Measurements from ENCODE around the gene CCDC116. TPM values are rescaled to one million over a fixed set of nuclear protein-coding genes. Genes with fewer than 3 reads are reported as not detected.
"Not testable (repeated sequence)": the region's sequence is repeated elsewhere in the genome, so short reads cannot be mapped to it uniquely, and the experiment has no call there.

The CCDC116 gene
- total and polyA plus RNA-seq, 2 donors: 0.09 to 1.0 TPM

DNA sequence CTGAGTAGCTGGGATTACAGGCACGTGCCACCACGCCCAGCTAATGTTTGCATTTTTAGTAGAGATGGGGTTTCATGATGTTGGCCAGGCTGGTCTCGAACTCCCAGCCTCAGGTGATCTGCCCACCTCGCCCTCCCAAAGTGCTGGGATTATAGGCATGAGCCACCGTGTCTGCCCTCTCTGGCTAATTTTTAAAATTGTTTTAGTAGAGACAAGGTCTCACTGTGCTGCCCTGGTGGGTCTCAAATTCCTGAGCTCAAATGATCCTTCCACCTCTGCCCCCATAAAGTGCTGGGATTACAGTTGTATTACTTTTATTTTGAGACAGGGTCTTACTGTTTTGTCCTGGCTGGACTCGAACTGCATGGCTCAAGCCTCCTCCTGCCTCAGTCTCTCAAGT, 13.0 kb downstream of the CCDC116 start:
- not testable (repeated sequence) for H3K27me3 ChIP-seq (ENCODE audit: control insufficient read depth in 2 of 2, insufficient read depth in 1 of 2, low read length in 1 of 2); H3K27ac ChIP-seq (ENCODE audit: low read depth in 1 of 2, low read length in 1 of 2); H3K9me3 ChIP-seq (ENCODE audit: control insufficient read depth in 2 of 2, insufficient read depth in 1 of 2, low read length in 1 of 2); DNase-seq (ENCODE audit: low read depth in 6 of 9, low spot score in 9 of 9); H3K4me3 ChIP-seq (ENCODE audit: low read length in 2 of 2)
- Histone ChIP-seq H3K4me1 (ENCODE audit: control insufficient read depth in 2 of 2, insufficient read depth in 2 of 2, low read length in 2 of 2) (peaks cover 17 to 22% of the 10 kb centered on the region in 2 donors), H3K36me3 (ENCODE audit: control insufficient read depth in 2 of 2, insufficient read depth in 2 of 2, low read length in 1 of 2) (peaks cover 15 to 35% of the 10 kb centered on the region in 2 donors)
- WGBS: 98% methylated on average over 6 of the region's 6 CpGs

DNA sequence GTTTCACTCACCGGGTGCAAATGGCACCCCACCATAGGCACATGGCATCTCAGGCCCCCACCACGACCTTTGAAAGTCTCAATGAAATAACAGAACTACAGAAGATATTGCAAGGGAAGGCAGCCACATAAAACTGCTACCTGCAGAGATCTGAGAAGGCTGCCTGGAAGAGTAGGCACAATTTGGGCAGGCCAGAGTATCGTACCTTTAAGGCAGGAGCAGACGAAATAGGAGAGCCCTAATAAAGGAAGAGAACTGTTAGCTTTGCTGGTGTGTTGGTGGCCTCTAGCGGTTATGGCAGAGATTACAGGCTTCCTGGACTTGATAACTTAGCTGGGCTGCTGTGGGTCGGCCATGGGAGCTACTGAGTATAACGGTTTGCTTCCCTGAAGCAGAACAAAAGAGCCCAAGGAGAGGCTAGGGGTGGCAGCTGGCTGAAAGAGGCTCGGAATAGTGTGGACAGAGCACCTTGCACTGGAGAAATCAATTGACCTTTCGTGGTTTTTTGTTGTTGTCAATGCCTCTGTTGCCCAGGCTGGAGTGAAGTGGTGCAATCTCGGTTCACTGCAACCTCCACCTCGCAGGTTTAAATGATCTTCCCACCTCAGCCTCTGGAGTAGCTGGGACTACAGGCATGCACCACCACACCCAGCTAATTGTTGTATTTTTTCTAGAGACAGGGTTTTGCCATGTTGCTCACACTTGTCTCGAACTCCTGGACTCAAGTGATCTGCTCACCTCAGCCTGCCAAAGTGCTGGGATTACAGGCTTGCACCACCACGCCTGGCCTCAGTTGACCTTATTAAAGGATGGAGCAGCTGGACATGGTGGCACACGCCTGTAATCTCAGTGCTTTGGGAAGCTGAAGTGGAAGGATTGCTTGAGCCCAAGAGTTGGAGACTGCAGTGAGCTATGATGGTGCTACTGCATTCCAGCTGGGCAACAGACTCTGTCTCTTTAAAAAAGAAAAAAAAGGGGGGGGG, 14.3 kb downstream of the CCDC116 start:
- peak in 6 of 9 donors; percentile 71 to 91 (median 80) for DNase-seq (ENCODE audit: low read depth in 6 of 9, low spot score in 9 of 9)
- WGBS: 60% methylated on average over 14 of the region's 14 CpGs
- Histone ChIP-seq H3K27me3 (ENCODE audit: control insufficient read depth in 2 of 2, insufficient read depth in 1 of 2, low read length in 1 of 2) (peaks cover 0 to 3% of the 10 kb centered on the region in 2 donors), H3K9me3 (ENCODE audit: control insufficient read depth in 2 of 2, insufficient read depth in 1 of 2, low read length in 1 of 2) (no peaks in the 10 kb centered on the region), H3K36me3 (ENCODE audit: control insufficient read depth in 2 of 2, insufficient read depth in 2 of 2, low read length in 1 of 2) (peaks cover 15 to 35% of the 10 kb centered on the region in 2 donors), H3K4me3 (ENCODE audit: low read length in 2 of 2) (no peak overlapping the region), H3K27ac (ENCODE audit: low read depth in 1 of 2, low read length in 1 of 2) (no peak overlapping the region), H3K4me1 (ENCODE audit: control insufficient read depth in 2 of 2, insufficient read depth in 2 of 2, low read length in 2 of 2) (peaks cover 17 to 27% of the 10 kb centered on the region in 2 donors)

DNA sequence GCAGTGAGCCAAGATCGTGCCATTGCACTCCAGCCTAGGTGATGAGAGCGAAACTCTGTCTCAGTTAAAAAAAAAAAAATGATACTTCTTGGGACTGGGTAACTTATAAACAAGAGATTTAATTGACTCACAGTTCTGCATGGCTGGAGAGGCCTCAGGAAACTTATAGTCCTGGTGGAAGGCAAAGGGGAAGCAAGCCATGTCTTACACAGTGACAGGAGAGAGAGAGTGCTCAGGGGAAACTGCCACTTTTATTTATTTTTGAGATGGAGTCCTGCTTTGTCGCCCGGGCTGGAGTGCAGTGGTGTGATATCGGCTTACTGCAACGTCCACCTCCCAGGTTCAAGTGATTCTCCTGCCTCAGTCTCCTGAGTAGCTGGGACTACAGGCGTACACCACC, 17.7 kb downstream of the CCDC116 start:
- peaks cover 0 to 11% of the 10 kb centered on the region in 2 donors for H3K27me3 ChIP-seq (ENCODE audit: control insufficient read depth in 2 of 2, insufficient read depth in 1 of 2, low read length in 1 of 2)
- H3K27ac ChIP-seq (ENCODE audit: low read depth in 1 of 2, low read length in 1 of 2): no peak overlapping the region
- 98% methylated on average over 7 of the region's 7 CpGs for WGBS
- DNase-seq (ENCODE audit: low read depth in 6 of 9, low spot score in 9 of 9): no peak
- H3K9me3 ChIP-seq (ENCODE audit: control insufficient read depth in 2 of 2, insufficient read depth in 1 of 2, low read length in 1 of 2): no peaks in the 10 kb centered on the region
- no peak overlapping the region for H3K4me3 ChIP-seq (ENCODE audit: low read length in 2 of 2)
- peaks cover 14 to 31% of the 10 kb centered on the region in 2 donors for H3K4me1 ChIP-seq (ENCODE audit: control insufficient read depth in 2 of 2, insufficient read depth in 2 of 2, low read length in 2 of 2)
- peaks cover 8 to 32% of the 10 kb centered on the region in 2 donors for H3K36me3 ChIP-seq (ENCODE audit: control insufficient read depth in 2 of 2, insufficient read depth in 2 of 2, low read length in 1 of 2)

DNA sequence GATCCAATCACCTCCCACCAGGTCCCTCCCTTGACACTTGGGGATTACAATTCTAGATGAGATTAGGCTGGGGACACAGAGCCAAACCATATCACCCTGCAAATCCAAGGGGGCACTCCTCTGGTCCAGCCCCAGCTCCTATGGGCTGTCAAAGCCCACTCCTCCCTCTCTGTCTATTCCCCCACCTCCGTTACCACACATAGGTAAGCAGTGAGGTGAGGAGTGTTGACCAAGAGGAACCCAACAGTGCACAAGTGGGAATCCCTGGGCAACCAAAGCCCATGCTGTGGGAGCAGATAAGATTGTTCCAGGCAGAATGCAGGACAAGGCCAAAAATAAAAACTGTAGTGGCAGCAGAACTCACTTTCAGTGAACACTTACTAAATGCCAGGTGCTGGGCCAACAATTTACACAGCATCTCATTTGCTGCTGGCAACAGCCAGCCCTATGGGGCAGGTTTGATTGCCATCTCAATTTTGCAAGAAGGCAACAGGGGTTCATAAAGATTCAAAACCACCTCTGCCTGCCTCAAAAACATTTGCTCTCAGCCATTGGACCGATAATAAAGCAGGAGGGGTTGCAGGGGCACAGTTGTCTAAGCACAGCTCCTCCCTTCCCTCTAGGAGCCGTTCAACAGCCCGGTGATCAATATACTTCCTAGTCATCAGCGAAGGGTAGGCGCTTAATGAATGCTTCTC, 18.4 kb downstream of the CCDC116 start:
- Histone ChIP-seq H3K9me3 (ENCODE audit: control insufficient read depth in 2 of 2, insufficient read depth in 1 of 2, low read length in 1 of 2) (no peaks in the 10 kb centered on the region), H3K27ac (ENCODE audit: low read depth in 1 of 2, low read length in 1 of 2) (peak overlapping the region in 1 of 2 donors; percentile 14), H3K4me3 (ENCODE audit: low read length in 2 of 2) (peak overlapping the region in 1 of 2 donors; percentile 65), H3K36me3 (ENCODE audit: control insufficient read depth in 2 of 2, insufficient read depth in 2 of 2, low read length in 1 of 2) (peaks cover 8 to 28% of the 10 kb centered on the region in 2 donors), H3K27me3 (ENCODE audit: control insufficient read depth in 2 of 2, insufficient read depth in 1 of 2, low read length in 1 of 2) (peaks cover 0 to 11% of the 10 kb centered on the region in 2 donors), H3K4me1 (ENCODE audit: control insufficient read depth in 2 of 2, insufficient read depth in 2 of 2, low read length in 2 of 2) (peaks cover 14 to 31% of the 10 kb centered on the region in 2 donors)
- peak in 1 of 9 donors; percentile 24 for DNase-seq (ENCODE audit: low read depth in 6 of 9, low spot score in 9 of 9)
- 18% methylated on average over 6 of the region's 6 CpGs for WGBS

DNA sequence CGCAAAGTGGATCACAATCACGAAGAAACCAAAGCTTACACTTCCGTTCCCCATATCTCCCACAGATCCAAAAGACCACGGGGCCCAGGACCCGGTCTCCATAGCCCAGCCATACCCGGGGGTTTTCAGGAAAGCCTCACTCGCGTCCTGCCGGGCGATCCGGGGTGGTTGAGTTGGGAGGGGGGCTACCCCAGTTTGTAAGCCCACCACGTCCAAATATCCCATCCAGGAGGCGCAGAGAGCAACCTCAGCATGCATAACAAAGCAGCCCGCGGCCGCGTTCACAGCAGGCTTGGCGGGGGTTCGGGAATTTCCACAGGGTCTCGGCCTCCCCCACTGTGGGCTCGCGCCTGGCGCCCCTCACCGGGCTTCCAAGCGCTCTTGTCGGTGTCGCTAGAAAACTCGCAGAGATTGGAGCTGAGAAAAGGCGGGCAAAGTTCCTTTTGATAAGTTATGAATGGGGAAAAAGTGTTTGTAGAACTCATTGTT, 19.0 kb downstream of the CCDC116 start:
- H3K27me3 ChIP-seq (ENCODE audit: control insufficient read depth in 2 of 2, insufficient read depth in 1 of 2, low read length in 1 of 2): peaks cover 0 to 11% of the 10 kb centered on the region in 2 donors
- under 1% methylated on average over 29 of the region's 29 CpGs for WGBS
- H3K4me3 ChIP-seq (ENCODE audit: low read length in 2 of 2): peak overlapping the region; percentile 46 to 65
- H3K9me3 ChIP-seq (ENCODE audit: control insufficient read depth in 2 of 2, insufficient read depth in 1 of 2, low read length in 1 of 2): no peaks in the 10 kb centered on the region
- no peak for DNase-seq (ENCODE audit: low read depth in 6 of 9, low spot score in 9 of 9)
- H3K27ac ChIP-seq (ENCODE audit: low read depth in 1 of 2, low read length in 1 of 2): peak overlapping the region in 1 of 2 donors; percentile 14
- peaks cover 14 to 30% of the 10 kb centered on the region in 2 donors for H3K4me1 ChIP-seq (ENCODE audit: control insufficient read depth in 2 of 2, insufficient read depth in 2 of 2, low read length in 2 of 2)
- peaks cover 3 to 24% of the 10 kb centered on the region in 2 donors for H3K36me3 ChIP-seq (ENCODE audit: control insufficient read depth in 2 of 2, insufficient read depth in 2 of 2, low read length in 1 of 2)

DNA sequence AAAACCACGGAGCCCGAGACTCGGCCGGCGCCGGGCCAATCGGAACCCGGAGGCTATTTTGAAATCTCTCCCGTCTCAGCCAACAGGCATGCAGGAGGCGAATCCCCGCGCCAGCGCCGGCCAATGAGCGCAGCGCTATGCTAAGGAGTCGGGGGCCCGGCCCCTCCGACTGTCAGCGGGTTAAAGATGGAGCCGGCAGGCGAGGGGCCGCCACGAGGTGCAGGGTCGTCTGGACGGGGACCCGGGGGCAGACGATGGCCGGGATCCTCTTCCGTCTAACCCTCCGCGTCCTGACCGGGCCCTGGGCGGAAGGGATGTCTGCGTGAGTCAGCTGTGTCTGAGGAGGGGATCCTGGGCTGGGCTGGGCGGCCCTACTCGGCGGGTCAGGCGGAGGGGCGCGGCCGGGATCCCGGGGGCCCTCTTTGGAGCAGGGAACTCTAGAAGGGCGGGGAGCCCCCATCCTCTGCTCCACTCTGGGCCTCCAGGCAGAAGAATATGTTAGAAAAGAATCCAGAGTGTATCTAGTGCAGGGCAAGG, 19.5 kb downstream of the CCDC116 start:
- H3K27me3 ChIP-seq (ENCODE audit: control insufficient read depth in 2 of 2, insufficient read depth in 1 of 2, low read length in 1 of 2): peaks cover 0 to 11% of the 10 kb centered on the region in 2 donors
- H3K4me1 ChIP-seq (ENCODE audit: control insufficient read depth in 2 of 2, insufficient read depth in 2 of 2, low read length in 2 of 2): peaks cover 16 to 35% of the 10 kb centered on the region in 2 donors
- no peak overlapping the region for H3K27ac ChIP-seq (ENCODE audit: low read depth in 1 of 2, low read length in 1 of 2)
- H3K4me3 ChIP-seq (ENCODE audit: low read length in 2 of 2): peak overlapping the region; percentile 46 to 65
- peak in 7 of 9 donors; percentile 76 to 93 (median 85) for DNase-seq (ENCODE audit: low read depth in 6 of 9, low spot score in 9 of 9)
- no peaks in the 10 kb centered on the region for H3K9me3 ChIP-seq (ENCODE audit: control insufficient read depth in 2 of 2, insufficient read depth in 1 of 2, low read length in 1 of 2)
- peaks cover 3 to 24% of the 10 kb centered on the region in 2 donors for H3K36me3 ChIP-seq (ENCODE audit: control insufficient read depth in 2 of 2, insufficient read depth in 2 of 2, low read length in 1 of 2)
- WGBS: under 1% methylated on average over 44 of the region's 44 CpGs

DNA sequence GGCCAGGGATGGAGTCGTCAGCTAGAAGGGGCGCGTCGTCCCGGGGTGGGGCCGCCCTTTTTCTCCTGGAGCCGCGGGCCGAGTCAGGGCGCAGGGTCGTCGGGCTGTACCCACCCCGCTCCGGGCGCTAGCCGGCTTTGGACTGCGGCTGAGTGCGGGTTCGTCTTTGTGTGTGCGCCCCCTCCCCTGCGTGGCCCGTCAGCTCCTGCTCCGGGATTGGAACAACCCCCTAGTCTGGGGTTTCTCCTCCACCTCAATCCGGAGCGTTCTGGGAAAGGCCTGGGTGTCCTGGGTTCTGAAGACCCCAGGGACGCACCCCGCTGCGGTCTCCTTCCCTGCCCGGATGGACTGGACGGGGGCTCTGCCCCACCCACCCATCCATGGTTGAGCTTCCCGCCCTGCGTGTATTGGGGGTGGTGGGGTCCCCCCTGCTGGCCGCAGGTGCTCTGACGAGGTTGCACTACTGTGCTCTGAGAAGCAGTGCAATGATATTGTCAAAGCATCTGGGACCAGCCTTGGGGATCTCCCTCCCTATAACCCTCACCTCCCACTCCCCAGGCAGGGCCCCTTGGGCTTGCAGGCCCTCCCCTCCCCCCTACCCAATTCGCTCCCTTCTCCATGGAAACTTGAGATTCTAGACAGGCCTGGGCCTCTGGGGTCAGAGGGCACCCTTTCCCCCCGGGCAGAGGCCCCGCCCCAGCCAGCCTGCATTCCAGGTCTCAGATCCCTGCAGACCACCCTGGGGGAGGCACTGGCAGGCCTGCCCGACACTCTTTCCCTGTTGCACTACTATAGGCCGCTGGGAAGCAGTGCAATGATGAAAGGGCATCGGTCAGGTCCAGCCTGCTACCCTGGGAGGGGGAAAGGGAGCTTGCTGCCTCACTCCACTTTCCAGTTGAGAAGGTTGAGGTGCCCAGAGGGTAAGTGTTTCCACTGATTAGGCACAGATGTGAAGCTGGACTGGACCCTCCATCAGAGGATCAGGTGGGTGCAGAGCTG, 20.3 kb downstream of the CCDC116 start:
- H3K27me3 ChIP-seq (ENCODE audit: control insufficient read depth in 2 of 2, insufficient read depth in 1 of 2, low read length in 1 of 2): peaks cover 0 to 14% of the 10 kb centered on the region in 2 donors
- H3K36me3 ChIP-seq (ENCODE audit: control insufficient read depth in 2 of 2, insufficient read depth in 2 of 2, low read length in 1 of 2): peaks cover 3 to 21% of the 10 kb centered on the region in 2 donors
- peaks cover 18 to 41% of the 10 kb centered on the region in 2 donors for H3K4me1 ChIP-seq (ENCODE audit: control insufficient read depth in 2 of 2, insufficient read depth in 2 of 2, low read length in 2 of 2)
- DNase-seq (ENCODE audit: low read depth in 6 of 9, low spot score in 9 of 9): peak in 1 of 9 donors; percentile 21
- no peaks in the 10 kb centered on the region for H3K9me3 ChIP-seq (ENCODE audit: control insufficient read depth in 2 of 2, insufficient read depth in 1 of 2, low read length in 1 of 2)
- no peak overlapping the region for H3K27ac ChIP-seq (ENCODE audit: low read depth in 1 of 2, low read length in 1 of 2)
- peak overlapping the region; percentile 46 to 65 for H3K4me3 ChIP-seq (ENCODE audit: low read length in 2 of 2)
- WGBS: 38% methylated on average over 40 of the region's 40 CpGs

DNA sequence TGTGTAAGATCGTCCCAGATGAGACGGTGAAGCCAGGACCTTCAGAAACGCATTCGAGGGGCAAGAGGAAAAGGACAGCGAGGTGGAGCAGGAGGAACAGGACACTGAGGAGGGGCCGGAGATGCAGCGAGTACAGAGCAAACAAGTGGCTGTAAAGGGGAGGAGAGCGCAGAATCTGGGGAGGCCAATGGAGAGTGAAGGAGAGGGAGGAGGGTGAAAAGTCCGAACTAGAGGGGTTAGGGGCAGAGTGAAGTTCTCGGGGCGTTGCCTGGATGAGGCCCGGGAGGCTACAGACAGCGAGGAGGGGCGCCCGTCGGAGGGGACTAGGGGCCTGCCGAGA, 24.4 kb downstream of the CCDC116 start:
- 66% methylated on average over 17 of the region's 17 CpGs for WGBS
- Histone ChIP-seq H3K4me1 (ENCODE audit: control insufficient read depth in 2 of 2, insufficient read depth in 2 of 2, low read length in 2 of 2) (peaks cover 12 to 33% of the 10 kb centered on the region in 2 donors), H3K4me3 (ENCODE audit: low read length in 2 of 2) (peak overlapping the region; percentile 55 to 57), H3K27ac (ENCODE audit: low read depth in 1 of 2, low read length in 1 of 2) (no peak overlapping the region), H3K36me3 (ENCODE audit: control insufficient read depth in 2 of 2, insufficient read depth in 2 of 2, low read length in 1 of 2) (peaks cover 0 to 8% of the 10 kb centered on the region in 2 donors), H3K9me3 (ENCODE audit: control insufficient read depth in 2 of 2, insufficient read depth in 1 of 2, low read length in 1 of 2) (no peaks in the 10 kb centered on the region), H3K27me3 (ENCODE audit: control insufficient read depth in 2 of 2, insufficient read depth in 1 of 2, low read length in 1 of 2) (peaks cover 0 to 16% of the 10 kb centered on the region in 2 donors)
- no peak for DNase-seq (ENCODE audit: low read depth in 6 of 9, low spot score in 9 of 9)

Data from thymus (tissue), 11 donors.